ENCODE results near the gene SPAG6. TPM values are rescaled to one million over a fixed set of nuclear protein-coding genes. Genes with fewer than 3 reads are reported as not detected.

The SPAG6 gene
- total RNA-seq, 1 donor from 2014 or later: not detected

- Histone ChIP-seq H3K27me3 (ENCODE audit: control insufficient read depth, insufficient read depth, low read length) (peaks cover 55% of the 10 kb centered on the region), H3K36me3 (ENCODE audit: control insufficient read depth, insufficient read depth, low read length) (no peaks in the 10 kb centered on the region), H3K4me3 (ENCODE audit: low read depth, low read length) (peak overlapping the region; percentile 73)
- no peak for FAIRE-seq
- DNase-seq (ENCODE audit: low read depth): no peak
- no peak for TF ChIP-seq CTCF (IDR thresholded peaks at IDR 0.05; ENCODE audit: insufficient read depth, low read length, severe bottlenecking)
These were observed 3.9 kb upstream of the SPAG6 start for GRCh38 chr10:22341190-22341925.

- no peak for TF ChIP-seq CTCF (IDR thresholded peaks at IDR 0.05; ENCODE audit: insufficient read depth, low read length, severe bottlenecking)
- H3K4me3 ChIP-seq (ENCODE audit: low read depth, low read length): no peak overlapping the region
- DNase-seq (ENCODE audit: low read depth): no peak
- peaks cover 51% of the 10 kb centered on the region for H3K27me3 ChIP-seq (ENCODE audit: control insufficient read depth, insufficient read depth, low read length)
- no peaks in the 10 kb centered on the region for H3K36me3 ChIP-seq (ENCODE audit: control insufficient read depth, insufficient read depth, low read length)
- FAIRE-seq: no peak
These were observed 3.4 kb upstream of the SPAG6 start for GRCh38 chr10:22341926-22342196.

GRCh38 chr10:22342421-22342820 lies 2.9 kb upstream of the SPAG6 start:
- no peak for FAIRE-seq

GRCh38 chr10:22343731-22344130 lies 1.6 kb upstream of the SPAG6 start:
- TF ChIP-seq CTCF (IDR thresholded peaks at IDR 0.05; ENCODE audit: insufficient read depth, low read length, severe bottlenecking): no peak
- no peak overlapping the region for H3K4me3 ChIP-seq (ENCODE audit: low read depth, low read length)
- H3K36me3 ChIP-seq (ENCODE audit: control insufficient read depth, insufficient read depth, low read length): no peaks in the 10 kb centered on the region
- peaks cover 41% of the 10 kb centered on the region for H3K27me3 ChIP-seq (ENCODE audit: control insufficient read depth, insufficient read depth, low read length)
- FAIRE-seq (no peak), DNase-seq (ENCODE audit: low read depth) (no peak)

More at GRCh38 chr10:22342421-22342820, 2.9 kb upstream of the SPAG6 start:
- DNase-seq (ENCODE audit: low read depth): no peak
- no peak for TF ChIP-seq CTCF (IDR thresholded peaks at IDR 0.05; ENCODE audit: insufficient read depth, low read length, severe bottlenecking)
- Histone ChIP-seq H3K4me3 (ENCODE audit: low read depth, low read length) (no peak overlapping the region), H3K27me3 (ENCODE audit: control insufficient read depth, insufficient read depth, low read length) (peaks cover 48% of the 10 kb centered on the region), H3K36me3 (ENCODE audit: control insufficient read depth, insufficient read depth, low read length) (no peaks in the 10 kb centered on the region)

- Histone ChIP-seq H3K36me3 (ENCODE audit: control insufficient read depth, insufficient read depth, low read length) (no peaks in the 10 kb centered on the region), H3K27me3 (ENCODE audit: control insufficient read depth, insufficient read depth, low read length) (peaks cover 41% of the 10 kb centered on the region), H3K4me3 (ENCODE audit: low read depth, low read length) (no peak overlapping the region)
- TF ChIP-seq CTCF (IDR thresholded peaks at IDR 0.05; ENCODE audit: insufficient read depth, low read length, severe bottlenecking): no peak
- FAIRE-seq (no peak), DNase-seq (ENCODE audit: low read depth) (no peak)
These were observed 1.0 kb upstream of the SPAG6 start for GRCh38 chr10:22344249-22344648.

- no peak for FAIRE-seq
- H3K36me3 ChIP-seq (ENCODE audit: control insufficient read depth, insufficient read depth, low read length): no peaks in the 10 kb centered on the region
- DNase-seq (ENCODE audit: low read depth): no peak
- no peak overlapping the region for H3K4me3 ChIP-seq (ENCODE audit: low read depth, low read length)
- no peak for TF ChIP-seq CTCF (IDR thresholded peaks at IDR 0.05; ENCODE audit: insufficient read depth, low read length, severe bottlenecking)
- peaks cover 41% of the 10 kb centered on the region for H3K27me3 ChIP-seq (ENCODE audit: control insufficient read depth, insufficient read depth, low read length)
These were observed 455 bp upstream of the SPAG6 start for GRCh38 chr10:22344781-22345300.
